Spinal cord (tissue), 10 donors: ENCODE results near the gene SMAD4. TPM values are rescaled to one million over a fixed set of nuclear protein-coding genes. Genes with fewer than 3 reads are reported as not detected.
"Not testable (repeated sequence)": the region's sequence is repeated elsewhere in the genome, so short reads cannot be mapped to it uniquely, and the experiment has no call there.

Source experiments
- DNase-seq, 6 donors: peaks; one replicate each; pipeline versions ENCODE4 v3.0.0 to v3.0.0-alpha.2; 2013 to 2015; ENCODE audit warnings: low spot score in 6 of 6, low read depth in 4 of 6
- H3K27ac ChIP-seq: one replicate; pipeline ENCODE4 v1.5.1; 2013; ENCODE audit warnings: low read depth, low read length, control low read depth
- H3K27me3 ChIP-seq: one replicate; pipeline ENCODE4 v1.6.1; 2013; ENCODE audit warnings: low read length; ENCODE audit not compliant: control insufficient read depth, insufficient read depth
- H3K36me3 ChIP-seq: one replicate; pipeline ENCODE4 v1.6.1; 2013; ENCODE audit warnings: low read length; ENCODE audit not compliant: control insufficient read depth, insufficient read depth
- H3K4me1 ChIP-seq: one replicate; pipeline ENCODE4 v1.6.1; 2013; ENCODE audit warnings: low read length; ENCODE audit not compliant: control insufficient read depth, insufficient read depth
- H3K4me3 ChIP-seq: one replicate; pipeline ENCODE4 v1.5.1; 2013; ENCODE audit warnings: low read depth, low read length, control low read depth
- H3K9me3 ChIP-seq: one replicate; pipeline ENCODE4 v1.6.1; 2013; ENCODE audit warnings: low read length; ENCODE audit not compliant: control insufficient read depth, insufficient read depth
- WGBS: methylation state at CpG from one replicate; pipeline ENCODE4 v1.1.5; 2013; ENCODE audit warnings: missing lambda C conversion rate; ENCODE audit not compliant: insufficient coverage; 5-methylcytosine and 5-hydroxymethylcytosine counted together
- polyA plus RNA-seq, 2 donors: library from polyadenylated mRNA; unstranded; fragments of 120-200 nt; gene quantifications; one replicate each; pipeline ENCODE4 v1.2.1, GENCODE V29; 2013; ENCODE audit not compliant: insufficient read length in 2 of 2
- total RNA-seq, 2 donors: library from RNA; depleted of rRNA in 1 of 2; stranded (reverse); fragments of 120-200 nt in 1 of 2; fragments of >200 nt in 1 of 2; gene quantifications; one replicate each; pipeline versions ENCODE4 v1.2.3 to v1.2.4, GENCODE V29; 2013 to 2014
- donor health status: healthy.

Gene SMAD4
- total and polyA plus RNA-seq, 4 donors, result 76.5 to 129 (median 85.2) TPM

GRCh38 chr18:51119976-51120375, 90.0 kb downstream of the SMAD4 start:
- WGBS, result 94% methylated on average over 15 of the region's 16 CpGs
- H3K27ac ChIP-seq, H3K4me3 ChIP-seq, H3K36me3 ChIP-seq, H3K9me3 ChIP-seq, H3K4me1 ChIP-seq, H3K27me3 ChIP-seq, DNase-seq: not testable (repeated sequence)

- no peak overlapping the region for H3K4me3 ChIP-seq
- no peaks in the 10 kb centered on the region for H3K27me3 ChIP-seq
- no peaks in the 10 kb centered on the region for H3K36me3 ChIP-seq
- H3K27ac ChIP-seq, result no peak overlapping the region
- no peak for DNase-seq
- 98% methylated on average over 33 of the region's 33 CpGs for WGBS
- H3K9me3 ChIP-seq, result no peaks in the 10 kb centered on the region
- H3K4me1 ChIP-seq, result no peaks in the 10 kb centered on the region
Measured at GRCh38 chr18:51120809-51121596, 91.0 kb downstream of the SMAD4 start.

DNA sequence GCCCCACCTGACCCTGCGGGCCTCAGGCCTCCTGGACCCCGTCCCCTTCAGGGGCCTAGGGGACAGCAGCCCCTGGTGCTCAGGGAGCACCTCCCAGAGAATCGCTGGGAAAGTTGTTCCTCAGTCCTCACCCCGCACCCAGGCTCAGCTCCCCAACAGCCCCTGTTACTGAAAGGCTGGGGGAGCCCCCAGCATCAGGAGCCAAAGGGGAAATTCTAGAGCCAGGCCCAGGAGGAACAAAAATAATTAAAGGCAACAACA, 91.5 kb downstream of the SMAD4 start:
- H3K4me1 ChIP-seq, result no peaks in the 10 kb centered on the region
- no peaks in the 10 kb centered on the region for H3K9me3 ChIP-seq
- no peaks in the 10 kb centered on the region for H3K27me3 ChIP-seq
- H3K4me3 ChIP-seq, result no peak overlapping the region
- no peaks in the 10 kb centered on the region for H3K36me3 ChIP-seq
- WGBS, result 85% methylated on average over 4 of the region's 4 CpGs
- no peak overlapping the region for H3K27ac ChIP-seq
- DNase-seq, result no peak

DNA sequence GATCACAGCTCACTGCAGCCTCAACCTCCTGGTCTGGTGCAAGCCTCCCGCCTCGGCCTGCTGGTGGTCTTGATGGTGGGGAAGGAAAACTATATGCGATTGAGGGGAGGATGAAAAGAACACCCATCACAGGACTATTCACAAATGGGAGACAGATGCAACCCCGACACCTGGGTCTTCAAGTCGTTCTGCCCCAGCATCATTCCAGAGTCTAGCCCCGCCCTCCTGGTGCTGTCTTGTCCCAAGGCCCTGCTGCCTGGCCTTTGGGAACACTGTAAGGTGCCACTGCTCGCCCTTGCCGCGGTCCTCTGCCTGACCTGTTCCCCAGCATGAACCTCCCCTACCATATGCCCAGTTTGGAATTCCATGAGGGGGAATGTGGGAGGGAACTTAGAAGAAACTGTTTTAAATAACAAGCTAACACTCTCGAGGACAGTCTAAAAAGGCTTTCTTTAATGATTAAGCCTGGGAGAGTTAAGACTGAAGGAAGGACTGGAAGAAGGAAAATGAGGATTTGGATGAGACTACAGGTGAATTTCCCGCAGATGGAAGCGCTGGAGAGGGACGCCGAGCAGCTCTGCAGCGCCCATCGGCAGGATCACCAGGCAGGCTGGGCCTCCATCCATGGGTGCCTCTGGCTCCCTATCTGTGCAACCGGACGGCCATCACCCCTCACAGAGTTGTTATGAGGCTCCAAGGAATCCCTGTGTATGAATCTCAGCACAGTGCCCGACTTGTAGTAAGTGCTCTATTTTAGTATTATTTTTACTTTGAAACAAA, 92.4 kb downstream of the SMAD4 start:
- 97% methylated on average over 9 of the region's 19 CpGs for WGBS
- H3K27me3 ChIP-seq, result no peaks in the 10 kb centered on the region
- H3K9me3 ChIP-seq, result no peaks in the 10 kb centered on the region
- no peak for DNase-seq
- H3K4me1 ChIP-seq, result no peaks in the 10 kb centered on the region
- H3K4me3 ChIP-seq, result no peak overlapping the region
- no peaks in the 10 kb centered on the region for H3K36me3 ChIP-seq
- no peak overlapping the region for H3K27ac ChIP-seq

DNA sequence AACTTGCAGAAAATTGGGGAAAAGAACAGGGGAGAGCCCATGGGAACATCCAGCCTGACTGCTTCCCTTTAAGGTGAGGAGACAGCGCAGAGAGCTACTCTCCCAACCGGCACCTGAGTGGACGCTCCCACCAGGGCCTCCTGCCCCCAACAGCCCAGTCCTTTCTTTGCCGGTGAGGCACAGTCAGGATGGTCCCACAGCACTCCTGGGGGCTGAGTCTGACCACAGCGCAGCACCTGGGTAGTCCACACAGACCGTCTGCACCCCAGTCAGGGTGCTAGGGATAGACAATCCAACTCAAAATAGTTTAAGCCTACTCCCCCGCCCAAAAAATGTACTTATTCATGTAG, 93.0 kb downstream of the SMAD4 start:
- Histone ChIP-seq H3K36me3 (no peaks in the 10 kb centered on the region), H3K4me3 (no peak overlapping the region), H3K4me1 (no peaks in the 10 kb centered on the region), H3K9me3 (no peaks in the 10 kb centered on the region), H3K27me3 (no peaks in the 10 kb centered on the region), H3K27ac (no peak overlapping the region)
- no peak for DNase-seq
- 98% methylated on average over 7 of the region's 7 CpGs for WGBS

DNA sequence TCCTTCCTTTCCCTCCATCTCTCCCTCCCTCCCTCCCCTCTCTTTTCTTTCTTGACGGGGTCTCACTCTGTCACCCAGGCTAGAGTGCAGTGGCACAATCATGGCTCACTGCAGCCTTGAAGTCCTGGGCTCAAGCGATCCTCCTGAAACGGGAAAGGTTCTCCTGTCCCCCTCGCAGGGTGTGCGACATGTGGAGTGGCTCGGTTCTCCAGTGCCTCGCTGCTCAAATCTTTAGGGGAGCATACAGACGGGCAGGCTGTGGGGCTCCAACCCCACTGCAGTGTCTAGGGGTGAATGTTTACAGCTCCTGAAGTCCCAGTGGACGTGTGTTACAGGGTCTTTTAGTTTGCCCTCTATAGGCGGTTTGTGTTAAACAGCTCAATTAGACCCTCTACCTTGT, 93.5 kb downstream of the SMAD4 start:
- Histone ChIP-seq H3K4me1 (no peaks in the 10 kb centered on the region), H3K4me3 (no peak overlapping the region)
- WGBS, result 95% methylated on average over 8 of the region's 10 CpGs

GRCh38 chr18:51123936-51124486, 94.0 kb downstream of the SMAD4 start:
- DNase-seq, result no peak
- H3K9me3 ChIP-seq, result no peaks in the 10 kb centered on the region
- no peak overlapping the region for H3K4me3 ChIP-seq
- no peaks in the 10 kb centered on the region for H3K27me3 ChIP-seq
- WGBS, result 91% methylated on average over 9 of the region's 10 CpGs
- no peaks in the 10 kb centered on the region for H3K36me3 ChIP-seq
- no peaks in the 10 kb centered on the region for H3K4me1 ChIP-seq
- H3K27ac ChIP-seq, result no peak overlapping the region

More for the DNA sequence above, 93.5 kb downstream of the SMAD4 start:
- Histone ChIP-seq H3K36me3 (no peaks in the 10 kb centered on the region), H3K27me3 (no peaks in the 10 kb centered on the region), H3K27ac (no peak overlapping the region), H3K9me3 (no peaks in the 10 kb centered on the region)
- no peak for DNase-seq

DNA sequence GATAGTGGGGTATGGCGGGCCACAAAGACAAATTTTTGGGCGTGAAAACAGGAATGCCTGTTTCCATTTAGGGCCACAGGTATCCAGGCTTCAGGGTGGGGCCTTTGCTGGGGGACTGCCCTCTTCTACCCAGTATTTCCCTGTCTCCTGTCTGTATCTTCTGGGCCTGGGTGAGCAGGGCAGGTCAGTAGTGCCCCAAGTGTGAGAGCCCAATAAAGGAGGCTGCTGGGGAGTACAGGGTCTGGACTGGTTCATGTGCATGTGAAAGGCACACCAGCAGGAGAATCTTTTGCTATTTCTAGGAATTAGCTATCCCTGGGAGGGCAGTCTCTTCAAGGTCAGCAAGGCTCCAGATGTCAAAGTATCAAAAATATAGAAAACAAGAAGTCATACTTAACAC, 96.0 kb downstream of the SMAD4 start:
- H3K27me3 ChIP-seq, result no peaks in the 10 kb centered on the region
- no peak for DNase-seq
- H3K4me3 ChIP-seq, result no peak overlapping the region
- H3K27ac ChIP-seq, result no peak overlapping the region
- WGBS, result 100% methylated on average over 1 of the region's 2 CpGs
- no peaks in the 10 kb centered on the region for H3K36me3 ChIP-seq
- no peaks in the 10 kb centered on the region for H3K9me3 ChIP-seq
- H3K4me1 ChIP-seq, result no peaks in the 10 kb centered on the region

GRCh38 chr18:51127664-51128063, 97.7 kb downstream of the SMAD4 start:
- no peak overlapping the region for H3K27ac ChIP-seq
- no peak for DNase-seq
- H3K27me3 ChIP-seq, result no peaks in the 10 kb centered on the region
- H3K4me3 ChIP-seq, result no peak overlapping the region
- no CpG with 5 or more reads among the region's 3 CpGs for WGBS
- no peaks in the 10 kb centered on the region for H3K36me3 ChIP-seq
- no peaks in the 10 kb centered on the region for H3K9me3 ChIP-seq
- no peaks in the 10 kb centered on the region for H3K4me1 ChIP-seq

- H3K9me3 ChIP-seq, result no peaks in the 10 kb centered on the region
- H3K4me3 ChIP-seq, result no peak overlapping the region
- no peaks in the 10 kb centered on the region for H3K27me3 ChIP-seq
- no peak for DNase-seq
- 100% methylated on average over 1 of the region's 4 CpGs for WGBS
- no peaks in the 10 kb centered on the region for H3K36me3 ChIP-seq
- peaks cover under 1% of the 10 kb centered on the region for H3K4me1 ChIP-seq
- H3K27ac ChIP-seq, result no peak overlapping the region
Measured at GRCh38 chr18:51128533-51128932, 98.5 kb downstream of the SMAD4 start.
